ENCODE measurements around the gene MAN1C1.

The MAN1C1 gene

GRCh38 chr1:25614501-25615171 is 2.0 kb upstream of the MAN1C1 start:
- DNase-seq: no peak

GRCh38 chr1:25615172-25615541 is 1.4 kb upstream of the MAN1C1 start:
- DNase-seq: no peak

GRCh38 chr1:25615563-25616094 is 962 bp upstream of the MAN1C1 start:
- no peak for DNase-seq

GRCh38 chr1:25616987-25617624 is 515 bp downstream of the MAN1C1 start:
- DNase-seq: peak; percentile 25

- DNase-seq: no peak
These were observed 1.2 kb downstream of the MAN1C1 start for GRCh38 chr1:25617625-25618432.

GRCh38 chr1:25618433-25618808 is 1.8 kb downstream of the MAN1C1 start:
- DNase-seq: no peak

GRCh38 chr1:25619101-25619890 is 2.7 kb downstream of the MAN1C1 start:
- DNase-seq: peak; percentile 42

GRCh38 chr1:25620211-25620610 is 3.6 kb downstream of the MAN1C1 start:
- DNase-seq: no peak

GRCh38 chr1:25620701-25621350 is 4.2 kb downstream of the MAN1C1 start:
- no peak for DNase-seq

- DNase-seq: no peak
These were observed 5.3 kb downstream of the MAN1C1 start for GRCh38 chr1:25621876-25622275.

GRCh38 chr1:25622531-25622930 is 5.9 kb downstream of the MAN1C1 start:
- no peak for DNase-seq

- DNase-seq: no peak
These were observed 6.4 kb downstream of the MAN1C1 start for GRCh38 chr1:25623007-25623406.

GRCh38 chr1:25623731-25624130 is 7.1 kb downstream of the MAN1C1 start:
- no peak for DNase-seq

- DNase-seq: no peak
These were observed 7.6 kb downstream of the MAN1C1 start for GRCh38 chr1:25624156-25624555.

GRCh38 chr1:25624604-25625003 is 8.0 kb downstream of the MAN1C1 start:
- DNase-seq: no peak

- no peak for DNase-seq
These were observed 9.4 kb downstream of the MAN1C1 start for GRCh38 chr1:25626018-25626417.

GRCh38 chr1:25628741-25629421 is 12.3 kb downstream of the MAN1C1 start:
- no peak for DNase-seq

- no peak for DNase-seq
These were observed 13.2 kb downstream of the MAN1C1 start for GRCh38 chr1:25629836-25630235.

GRCh38 chr1:25631750-25632485 is 15.3 kb downstream of the MAN1C1 start:
- no peak for DNase-seq

GRCh38 chr1:25634066-25634465 is 17.5 kb downstream of the MAN1C1 start:
- no peak for DNase-seq

GRCh38 chr1:25634896-25635295 is 18.3 kb downstream of the MAN1C1 start:
- no peak for DNase-seq

Measured in activated T-cell treated with anti-CD3 and anti-CD28 coated beads for 4 hours (primary cell).